ENCODE data around the gene CELF2.

CELF2 gene

GRCh38 chr10:11227103-11227502 lies 209.4 kb downstream of the CELF2 start:
- Histone ChIP-seq H3K36me3 (ENCODE audit: control insufficient read depth in 1 of 2, insufficient read depth in 2 of 2, low read length in 2 of 2) (no peaks in the 10 kb centered on the region), H3K14ac (ENCODE audit: low read length) (no peak overlapping the region), H3K9me3 (ENCODE audit: insufficient read depth, low read depth, low read length) (no peaks in the 10 kb centered on the region), H3K27me3 (ENCODE audit: insufficient read depth, low read length) (no peaks in the 10 kb centered on the region), H2BK12ac (ENCODE audit: low read length) (no peak overlapping the region), H3K23ac (ENCODE audit: low read length) (no peak overlapping the region), H3K18ac (ENCODE audit: low read length) (no peak overlapping the region), H3K4ac (ENCODE audit: low read depth, low read length) (no peak overlapping the region), H3K27ac (ENCODE audit: low read depth, low read length) (no peak overlapping the region), H3K4me1 (ENCODE audit: control insufficient read depth in 1 of 2, insufficient read depth in 2 of 2, low read length in 2 of 2) (no peaks in the 10 kb centered on the region), H3K79me2 (ENCODE audit: control insufficient read depth, insufficient read depth, low read length, poor library complexity) (no peaks in the 10 kb centered on the region), H3K79me1 (ENCODE audit: low read length) (no peaks in the 10 kb centered on the region), H3K4me2 (ENCODE audit: low read length) (no peak overlapping the region), H4K8ac (ENCODE audit: low read depth, low read length) (no peak overlapping the region), H2BK5ac (ENCODE audit: low read depth, low read length, poor library complexity) (no peak overlapping the region), H4K91ac (ENCODE audit: low read depth, low read length) (no peak overlapping the region), H3K4me3 (ENCODE audit: low read depth, low read length) (no peak overlapping the region), H2AK5ac (ENCODE audit: low read length) (no peak overlapping the region), H3K9ac (ENCODE audit: low read length) (no peak overlapping the region), H2BK120ac (ENCODE audit: insufficient read depth, low read length, poor library complexity) (no peak overlapping the region), H2AFZ (ENCODE audit: insufficient read depth, low read length, poor library complexity) (no peak overlapping the region), H4K12ac (ENCODE audit: low read depth, low read length) (no peak overlapping the region)
- DNase-seq = no peak
- WGBS (ENCODE audit: extremely low coverage, insufficient coverage, insufficient read length) = no CpG with 5 or more reads among the region's 7 CpGs

DNA sequence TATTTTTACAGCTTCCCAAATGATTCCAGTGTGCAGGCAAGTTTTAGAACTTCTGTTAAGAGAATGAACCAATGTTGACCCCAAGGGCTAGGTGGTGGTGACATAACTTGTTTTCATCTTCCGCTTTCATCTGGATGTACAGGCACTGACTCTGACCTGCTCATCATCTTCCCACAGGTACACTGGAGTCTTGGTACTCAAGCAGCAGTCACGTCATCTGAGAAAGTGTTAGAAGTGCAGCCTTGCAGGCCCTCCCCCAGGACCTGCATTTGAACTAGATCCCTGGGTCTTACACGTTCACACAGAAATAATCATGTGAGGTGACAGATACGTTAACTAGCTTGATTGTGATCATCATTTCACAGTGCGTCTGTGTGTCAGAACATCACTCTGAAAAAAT lies 212.2 kb downstream of the CELF2 start:
- WGBS (ENCODE audit: extremely low coverage, insufficient coverage, insufficient read length) = no CpG with 5 or more reads among the region's 5 CpGs
- no peaks in the 10 kb centered on the region for H3K79me1 ChIP-seq (ENCODE audit: low read length)

DNA sequence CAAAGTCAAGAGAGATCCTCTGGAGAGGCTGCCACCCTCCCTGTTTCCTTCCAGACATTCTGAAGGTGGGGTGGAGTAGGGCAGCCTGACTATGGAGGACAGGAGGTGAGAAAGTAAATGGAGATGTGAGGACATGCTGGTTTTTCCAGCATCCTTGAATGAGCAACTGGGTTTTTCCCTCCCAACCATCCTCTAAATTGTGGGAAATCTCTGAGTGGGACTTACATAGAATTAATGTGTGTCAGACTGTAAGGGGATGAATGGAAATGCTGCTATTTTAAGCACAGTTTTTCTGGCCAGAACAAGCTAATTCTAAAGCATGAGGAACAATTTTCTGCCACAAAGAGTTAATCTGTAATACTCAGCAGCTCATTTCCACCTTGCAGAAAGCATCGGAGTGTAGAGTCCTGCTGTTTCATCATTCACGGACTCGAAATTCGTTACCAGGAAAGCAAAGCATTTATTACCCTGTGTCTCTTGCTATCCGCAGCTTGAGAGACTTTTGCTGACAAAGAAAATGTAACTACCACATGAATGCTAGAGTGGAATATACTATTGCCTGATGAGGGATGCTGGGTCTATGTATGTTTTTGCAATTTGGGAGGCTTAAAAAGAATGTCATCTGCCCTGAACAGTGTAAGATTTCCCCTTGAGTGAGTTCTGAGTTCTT lies 213.0 kb downstream of the CELF2 start:
- H3K14ac ChIP-seq (ENCODE audit: low read length) = no peak overlapping the region
- WGBS (ENCODE audit: extremely low coverage, insufficient coverage, insufficient read length) = no CpG with 5 or more reads among the region's 5 CpGs

More for the DNA sequence above, 212.2 kb downstream of the CELF2 start:
- H3K9me3 ChIP-seq (ENCODE audit: insufficient read depth, low read depth, low read length) = no peaks in the 10 kb centered on the region
- no peak overlapping the region for H3K4ac ChIP-seq (ENCODE audit: low read depth, low read length)
- no peak overlapping the region for H4K12ac ChIP-seq (ENCODE audit: low read depth, low read length)
- no peaks in the 10 kb centered on the region for H3K27me3 ChIP-seq (ENCODE audit: insufficient read depth, low read length)
- no peak overlapping the region for H2BK120ac ChIP-seq (ENCODE audit: insufficient read depth, low read length, poor library complexity)
- H4K8ac ChIP-seq (ENCODE audit: low read depth, low read length) = no peak overlapping the region
- no peak overlapping the region for H2BK12ac ChIP-seq (ENCODE audit: low read length)
- no peak overlapping the region for H4K91ac ChIP-seq (ENCODE audit: low read depth, low read length)
- no peak for DNase-seq
- no peaks in the 10 kb centered on the region for H3K4me1 ChIP-seq (ENCODE audit: control insufficient read depth in 1 of 2, insufficient read depth in 2 of 2, low read length in 2 of 2)
- H3K9ac ChIP-seq (ENCODE audit: low read length) = no peak overlapping the region
- H3K79me2 ChIP-seq (ENCODE audit: control insufficient read depth, insufficient read depth, low read length, poor library complexity) = no peaks in the 10 kb centered on the region
- H3K27ac ChIP-seq (ENCODE audit: low read depth, low read length) = no peak overlapping the region
- H3K36me3 ChIP-seq (ENCODE audit: control insufficient read depth in 1 of 2, insufficient read depth in 2 of 2, low read length in 2 of 2) = no peaks in the 10 kb centered on the region
- H2AFZ ChIP-seq (ENCODE audit: insufficient read depth, low read length, poor library complexity) = no peak overlapping the region
- H3K4me3 ChIP-seq (ENCODE audit: low read depth, low read length) = no peak overlapping the region
- H3K14ac ChIP-seq (ENCODE audit: low read length) = no peak overlapping the region
- no peak overlapping the region for H3K23ac ChIP-seq (ENCODE audit: low read length)
- no peak overlapping the region for H2BK5ac ChIP-seq (ENCODE audit: low read depth, low read length, poor library complexity)
- no peak overlapping the region for H3K4me2 ChIP-seq (ENCODE audit: low read length)
- H2AK5ac ChIP-seq (ENCODE audit: low read length) = no peak overlapping the region
- H3K18ac ChIP-seq (ENCODE audit: low read length) = no peak overlapping the region

GRCh38 chr10:11231285-11231684 lies 213.6 kb downstream of the CELF2 start:
- H3K23ac ChIP-seq (ENCODE audit: low read length) = no peak overlapping the region
- H3K9ac ChIP-seq (ENCODE audit: low read length) = no peak overlapping the region

More for the DNA sequence above, 213.0 kb downstream of the CELF2 start:
- Histone ChIP-seq H2BK12ac (ENCODE audit: low read length) (no peak overlapping the region), H3K4me3 (ENCODE audit: low read depth, low read length) (no peak overlapping the region), H3K79me2 (ENCODE audit: control insufficient read depth, insufficient read depth, low read length, poor library complexity) (no peaks in the 10 kb centered on the region), H2AK5ac (ENCODE audit: low read length) (no peak overlapping the region), H3K9ac (ENCODE audit: low read length) (no peak overlapping the region), H3K9me3 (ENCODE audit: insufficient read depth, low read depth, low read length) (no peaks in the 10 kb centered on the region), H2BK120ac (ENCODE audit: insufficient read depth, low read length, poor library complexity) (no peak overlapping the region), H3K4me1 (ENCODE audit: control insufficient read depth in 1 of 2, insufficient read depth in 2 of 2, low read length in 2 of 2) (no peaks in the 10 kb centered on the region), H3K4me2 (ENCODE audit: low read length) (no peak overlapping the region), H4K91ac (ENCODE audit: low read depth, low read length) (no peak overlapping the region), H3K79me1 (ENCODE audit: low read length) (no peaks in the 10 kb centered on the region), H3K4ac (ENCODE audit: low read depth, low read length) (no peak overlapping the region), H3K18ac (ENCODE audit: low read length) (no peak overlapping the region), H3K27me3 (ENCODE audit: insufficient read depth, low read length) (no peaks in the 10 kb centered on the region), H3K36me3 (ENCODE audit: control insufficient read depth in 1 of 2, insufficient read depth in 2 of 2, low read length in 2 of 2) (no peaks in the 10 kb centered on the region), H2AFZ (ENCODE audit: insufficient read depth, low read length, poor library complexity) (no peak overlapping the region), H2BK5ac (ENCODE audit: low read depth, low read length, poor library complexity) (no peak overlapping the region), H4K8ac (ENCODE audit: low read depth, low read length) (no peak overlapping the region), H4K12ac (ENCODE audit: low read depth, low read length) (no peak overlapping the region), H3K27ac (ENCODE audit: low read depth, low read length) (no peak overlapping the region), H3K23ac (ENCODE audit: low read length) (no peak overlapping the region)
- DNase-seq = no peak

More at GRCh38 chr10:11231285-11231684, 213.6 kb downstream of the CELF2 start:
- no peak overlapping the region for H4K12ac ChIP-seq (ENCODE audit: low read depth, low read length)
- no peaks in the 10 kb centered on the region for H3K9me3 ChIP-seq (ENCODE audit: insufficient read depth, low read depth, low read length)
- H4K91ac ChIP-seq (ENCODE audit: low read depth, low read length) = no peak overlapping the region
- no peak overlapping the region for H2AK5ac ChIP-seq (ENCODE audit: low read length)
- no peaks in the 10 kb centered on the region for H3K4me1 ChIP-seq (ENCODE audit: control insufficient read depth in 1 of 2, insufficient read depth in 2 of 2, low read length in 2 of 2)
- H3K36me3 ChIP-seq (ENCODE audit: control insufficient read depth in 1 of 2, insufficient read depth in 2 of 2, low read length in 2 of 2) = no peaks in the 10 kb centered on the region
- no peak overlapping the region for H3K18ac ChIP-seq (ENCODE audit: low read length)
- no peak overlapping the region for H3K27ac ChIP-seq (ENCODE audit: low read depth, low read length)
- no peak overlapping the region for H2BK120ac ChIP-seq (ENCODE audit: insufficient read depth, low read length, poor library complexity)
- H3K4me3 ChIP-seq (ENCODE audit: low read depth, low read length) = no peak overlapping the region
- DNase-seq = no peak
- H4K8ac ChIP-seq (ENCODE audit: low read depth, low read length) = no peak overlapping the region
- no peak overlapping the region for H3K14ac ChIP-seq (ENCODE audit: low read length)
- no peak overlapping the region for H2AFZ ChIP-seq (ENCODE audit: insufficient read depth, low read length, poor library complexity)
- H3K27me3 ChIP-seq (ENCODE audit: insufficient read depth, low read length) = no peaks in the 10 kb centered on the region
- no peak overlapping the region for H2BK12ac ChIP-seq (ENCODE audit: low read length)
- WGBS (ENCODE audit: extremely low coverage, insufficient coverage, insufficient read length) = no CpG with 5 or more reads among the region's 3 CpGs
- no peak overlapping the region for H3K4me2 ChIP-seq (ENCODE audit: low read length)
- no peaks in the 10 kb centered on the region for H3K79me2 ChIP-seq (ENCODE audit: control insufficient read depth, insufficient read depth, low read length, poor library complexity)
- H2BK5ac ChIP-seq (ENCODE audit: low read depth, low read length, poor library complexity) = no peak overlapping the region
- H3K4ac ChIP-seq (ENCODE audit: low read depth, low read length) = no peak overlapping the region
- no peaks in the 10 kb centered on the region for H3K79me1 ChIP-seq (ENCODE audit: low read length)

Data from trophoblast cell (in vitro differentiated cells and primary cell).